Kidney glomerular epithelial cell (primary cell): ENCODE measurements around the gene GIGYF1.
"Not testable (repeated sequence)": the region's sequence is repeated elsewhere in the genome, so short reads cannot be mapped to it uniquely, and the experiment has no call there.

Experiments
- DNase-seq: peaks from one replicate; lab custom pipeline; 2025; lab: John Stamatoyannopoulos, UW

The GIGYF1 gene

DNA sequence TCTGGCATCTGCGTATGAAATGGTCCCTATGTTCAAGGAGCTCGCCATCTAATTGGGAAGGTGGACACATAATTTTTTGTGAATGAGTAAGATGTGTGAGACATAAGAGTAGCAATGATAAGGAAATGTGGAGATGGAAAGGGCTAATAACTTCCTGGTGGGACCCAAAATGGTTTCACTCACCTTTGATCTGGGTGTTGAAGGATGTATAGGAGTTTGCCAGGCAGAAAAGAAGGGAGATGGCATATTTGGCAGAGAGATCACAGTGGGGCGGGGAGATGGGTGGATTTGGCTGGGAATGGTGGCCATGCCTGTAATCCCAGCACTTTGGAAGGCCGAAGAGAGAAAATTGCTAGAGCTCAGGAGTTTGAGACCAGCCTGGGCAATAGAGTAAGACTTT is 16.4 kb upstream of the GIGYF1 start:
- no peak for DNase-seq

DNA sequence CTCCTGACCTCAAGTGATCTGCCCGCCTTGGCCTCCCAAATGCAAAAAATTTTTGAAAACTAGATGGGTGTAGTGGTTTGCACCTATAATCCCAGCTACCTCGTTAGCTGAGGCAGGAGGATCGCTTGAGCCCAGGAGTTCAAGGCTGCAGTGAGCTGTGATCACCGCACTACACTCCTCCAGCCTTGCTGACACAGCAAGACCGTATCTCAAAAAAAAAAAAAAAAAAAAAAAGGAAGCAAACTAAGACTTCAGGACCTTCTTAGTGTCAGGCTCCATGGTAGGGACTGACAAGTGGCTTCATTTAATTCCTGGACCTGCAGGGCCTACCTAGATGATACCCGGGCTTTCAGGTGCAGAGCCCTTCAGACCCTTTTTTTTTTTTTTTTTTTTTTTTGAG is 14.3 kb upstream of the GIGYF1 start:
- DNase-seq, result no peak

DNA sequence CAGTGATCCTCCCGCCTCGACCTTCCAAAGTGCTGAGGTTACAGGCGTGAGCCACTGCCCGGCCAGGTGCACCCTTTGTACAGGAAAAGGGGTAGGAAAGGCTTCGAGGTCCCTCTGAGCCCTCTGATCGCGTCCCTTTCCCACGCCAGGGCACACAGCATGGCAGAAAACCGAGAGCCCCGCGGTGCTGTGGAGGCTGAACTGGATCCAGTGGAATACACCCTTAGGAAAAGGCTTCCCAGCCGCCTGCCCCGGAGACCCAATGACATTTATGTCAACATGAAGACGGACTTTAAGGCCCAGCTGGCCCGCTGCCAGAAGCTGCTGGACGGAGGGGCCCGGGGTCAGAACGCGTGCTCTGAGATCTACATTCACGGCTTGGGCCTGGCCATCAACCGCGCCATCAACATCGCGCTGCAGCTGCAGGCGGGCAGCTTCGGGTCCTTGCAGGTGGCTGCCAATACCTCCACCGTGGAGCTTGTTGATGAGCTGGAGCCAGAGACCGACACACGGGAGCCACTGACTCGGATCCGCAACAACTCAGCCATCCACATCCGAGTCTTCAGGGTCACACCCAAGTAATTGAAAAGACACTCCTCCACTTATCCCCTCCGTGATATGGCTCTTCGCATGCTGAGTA is 12.7 kb upstream of the GIGYF1 start:
- no peak for DNase-seq

DNA sequence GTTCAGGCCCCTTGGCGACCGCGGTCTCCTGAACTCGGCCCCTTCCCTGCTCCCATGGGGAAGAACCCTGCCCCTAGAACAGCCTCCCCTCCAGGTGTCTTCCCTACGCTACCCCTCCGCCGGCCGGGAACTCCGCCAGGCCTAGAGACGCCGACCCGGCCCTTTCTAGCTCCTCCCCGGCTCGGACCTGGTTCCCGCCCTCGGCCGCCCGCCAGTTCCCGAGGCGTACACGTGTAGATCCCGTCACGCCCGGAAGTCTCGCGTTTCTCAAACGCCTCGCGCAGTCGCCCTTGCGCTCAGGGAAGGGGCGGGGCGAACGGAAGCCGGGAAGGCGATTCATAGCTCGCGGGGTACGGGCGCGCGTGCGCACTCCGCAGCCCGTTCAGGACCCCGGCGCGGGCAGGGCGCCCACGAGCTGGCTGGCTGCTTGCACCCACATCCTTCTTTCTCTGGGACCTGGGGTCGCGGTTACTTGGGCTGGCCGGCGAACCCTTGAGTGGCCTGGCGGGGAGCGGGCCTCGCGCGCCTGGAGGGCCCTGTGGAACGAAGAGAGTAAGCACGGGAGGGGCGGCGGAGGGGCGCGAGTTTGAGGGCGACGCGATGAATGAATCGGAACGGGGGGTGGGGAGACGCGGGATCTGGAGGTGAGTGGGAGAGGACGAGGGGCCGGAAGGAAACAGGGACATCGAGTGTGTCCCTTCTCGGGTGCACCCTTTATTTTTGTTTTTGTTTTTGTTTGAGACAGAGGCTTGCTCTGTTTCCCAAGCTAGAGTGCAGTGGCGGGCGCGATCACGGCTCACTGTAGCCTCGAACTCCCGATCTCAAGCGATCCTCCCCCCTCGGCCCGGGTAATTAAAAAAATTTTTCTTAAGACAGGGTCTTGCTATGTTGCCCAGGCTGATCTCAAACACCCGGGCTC is 12.0 kb upstream of the GIGYF1 start, which contains the start of gene POP7:
Gene POP7 (plus strand): TSS at position 369 of the 919 bp plus-strand sequence. CDS start 710 bp downstream, outside the sequence.
- peak; percentile 89 for DNase-seq

DNA sequence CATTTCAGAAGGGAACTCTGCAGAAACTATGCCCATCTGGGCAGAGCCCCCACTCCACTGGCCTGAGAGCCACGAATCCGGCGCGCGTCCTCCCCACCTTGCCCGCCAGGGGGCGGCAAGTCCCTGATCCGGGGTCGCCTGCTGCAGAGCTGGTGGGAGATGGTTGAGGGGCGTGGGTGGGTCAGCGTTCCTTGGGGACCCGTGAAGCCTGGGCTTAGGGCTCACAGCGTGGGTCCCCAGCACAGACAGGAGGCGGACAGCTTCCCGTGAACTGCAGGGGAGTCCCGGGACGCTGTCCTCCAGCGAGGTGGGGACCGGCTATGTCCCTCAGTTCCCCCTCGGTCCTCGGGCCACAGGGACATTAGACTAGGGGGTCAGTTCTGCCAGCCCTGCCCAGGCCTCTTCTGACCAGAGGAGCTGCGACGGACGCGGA is 11.3 kb upstream of the GIGYF1 start:
- DNase-seq, result peak; percentile 56

DNA sequence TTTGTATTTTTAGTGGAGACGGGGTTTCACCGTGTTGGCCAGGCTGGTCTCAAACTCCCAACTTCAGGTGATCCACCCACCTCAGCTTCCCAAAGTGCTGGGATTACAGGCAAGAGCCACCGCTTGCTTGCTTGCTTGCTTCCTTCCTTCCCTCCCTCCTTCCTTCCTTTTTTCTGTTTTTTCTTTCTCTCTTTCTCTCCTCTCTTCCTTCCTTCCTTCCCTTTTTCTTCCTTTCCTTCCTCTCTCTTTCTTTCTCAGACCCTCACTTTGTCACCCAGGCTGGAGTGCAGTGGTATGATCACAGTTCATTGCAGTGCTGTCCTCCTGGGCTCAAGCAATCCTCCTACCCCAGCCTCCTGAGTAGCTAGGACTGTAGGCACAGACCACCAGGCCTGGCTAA is 7.0 kb upstream of the GIGYF1 start:
- not testable (repeated sequence) for DNase-seq

DNA sequence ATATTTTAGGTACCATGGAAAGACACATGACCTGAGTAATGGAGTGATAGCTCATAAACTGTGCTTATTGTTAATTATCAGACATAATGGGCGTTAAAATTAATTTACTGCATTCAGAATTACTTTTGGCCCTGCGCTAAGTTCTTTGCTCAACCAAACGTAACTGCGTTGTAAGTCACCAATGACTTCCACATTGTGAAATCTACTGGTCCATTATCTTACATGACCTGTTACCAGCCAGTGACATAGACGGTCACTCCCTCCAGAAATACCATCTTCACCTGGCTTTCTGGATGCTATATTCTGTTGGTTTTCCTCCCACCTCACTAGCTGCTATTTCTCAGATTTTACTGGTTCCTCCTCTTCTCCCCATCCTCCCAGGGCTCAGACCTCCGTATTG is 5.0 kb upstream of the GIGYF1 start:
- no peak for DNase-seq

DNA sequence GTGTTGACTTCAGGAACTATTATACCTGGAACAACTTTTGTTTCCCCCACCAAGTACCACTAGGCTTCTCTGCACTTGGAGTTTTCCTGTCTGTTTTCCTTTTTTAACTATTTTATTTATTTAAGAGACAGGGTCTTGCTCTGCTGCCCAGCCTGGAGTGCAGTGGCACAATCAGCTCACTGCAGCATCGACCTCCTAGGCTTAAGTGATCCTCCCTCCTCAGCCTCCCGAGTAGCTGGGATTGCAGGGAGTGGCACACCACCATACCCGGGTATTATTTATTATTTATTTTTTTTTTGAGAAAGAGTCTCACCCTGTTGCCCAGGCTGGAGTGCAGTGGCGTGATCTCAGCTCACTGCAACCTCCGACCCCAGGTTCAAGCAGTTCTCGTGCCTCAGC is 2.1 kb upstream of the GIGYF1 start:
- DNase-seq, result no peak

DNA sequence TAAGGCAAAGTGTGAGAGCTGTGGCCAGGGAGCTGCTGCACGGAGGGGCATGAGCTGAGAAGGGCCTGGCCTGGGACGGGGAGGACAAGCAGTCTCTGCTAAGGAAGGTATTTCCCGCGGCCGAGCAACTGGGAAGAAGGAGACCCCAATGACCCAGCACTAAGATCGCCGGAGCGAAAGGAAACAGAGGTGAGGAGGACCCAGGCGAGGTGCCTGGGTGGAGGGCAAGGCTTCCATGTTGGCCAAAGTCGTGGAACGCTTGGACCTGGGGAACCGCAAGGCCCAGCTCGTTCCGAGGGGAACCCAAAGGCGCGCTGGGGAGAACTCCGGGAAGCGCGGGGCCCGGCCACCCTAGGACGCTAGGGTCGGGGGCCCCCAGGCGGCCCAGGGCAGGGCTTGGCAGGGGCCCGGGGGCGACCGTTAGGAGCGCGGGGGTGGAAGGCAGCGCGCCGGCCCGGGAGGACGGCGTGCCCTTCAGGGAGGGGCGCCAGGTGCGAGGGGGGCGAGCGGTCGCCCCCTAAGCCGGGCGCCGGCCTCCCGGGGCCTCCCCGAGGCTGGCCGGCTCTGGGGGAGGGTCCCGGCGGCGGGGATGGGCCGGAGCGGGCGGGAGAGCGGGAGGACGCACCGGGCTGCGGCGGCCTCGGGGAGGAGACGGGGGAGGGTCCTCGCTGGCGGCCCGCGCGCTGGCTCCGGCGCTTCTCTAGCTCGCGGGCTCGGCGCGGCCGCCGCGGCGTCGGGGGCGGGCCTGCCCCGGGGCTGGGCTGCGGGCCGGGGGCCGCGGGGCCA is 545 bp downstream of the GIGYF1 start:
- DNase-seq, result no peak

DNA sequence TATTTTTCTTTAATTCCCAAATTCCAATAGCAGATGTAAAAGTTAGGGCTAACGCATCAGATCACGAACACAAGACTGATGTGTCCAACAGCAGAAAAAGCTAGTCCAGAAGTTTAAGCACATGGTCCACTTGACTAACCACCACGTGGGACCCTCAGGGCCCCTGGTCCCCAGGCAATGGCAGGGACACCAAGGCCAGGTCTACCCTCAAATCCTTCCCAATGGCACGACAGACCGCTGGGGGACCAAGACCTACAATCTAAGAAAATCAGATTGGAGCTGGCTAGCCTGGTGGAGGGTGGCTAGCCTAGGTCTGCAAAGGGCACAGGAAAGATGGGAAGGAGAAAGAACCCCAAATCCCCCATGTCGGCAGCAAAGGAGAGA is 1.5 kb downstream of the GIGYF1 start:
- DNase-seq, result no peak

DNA sequence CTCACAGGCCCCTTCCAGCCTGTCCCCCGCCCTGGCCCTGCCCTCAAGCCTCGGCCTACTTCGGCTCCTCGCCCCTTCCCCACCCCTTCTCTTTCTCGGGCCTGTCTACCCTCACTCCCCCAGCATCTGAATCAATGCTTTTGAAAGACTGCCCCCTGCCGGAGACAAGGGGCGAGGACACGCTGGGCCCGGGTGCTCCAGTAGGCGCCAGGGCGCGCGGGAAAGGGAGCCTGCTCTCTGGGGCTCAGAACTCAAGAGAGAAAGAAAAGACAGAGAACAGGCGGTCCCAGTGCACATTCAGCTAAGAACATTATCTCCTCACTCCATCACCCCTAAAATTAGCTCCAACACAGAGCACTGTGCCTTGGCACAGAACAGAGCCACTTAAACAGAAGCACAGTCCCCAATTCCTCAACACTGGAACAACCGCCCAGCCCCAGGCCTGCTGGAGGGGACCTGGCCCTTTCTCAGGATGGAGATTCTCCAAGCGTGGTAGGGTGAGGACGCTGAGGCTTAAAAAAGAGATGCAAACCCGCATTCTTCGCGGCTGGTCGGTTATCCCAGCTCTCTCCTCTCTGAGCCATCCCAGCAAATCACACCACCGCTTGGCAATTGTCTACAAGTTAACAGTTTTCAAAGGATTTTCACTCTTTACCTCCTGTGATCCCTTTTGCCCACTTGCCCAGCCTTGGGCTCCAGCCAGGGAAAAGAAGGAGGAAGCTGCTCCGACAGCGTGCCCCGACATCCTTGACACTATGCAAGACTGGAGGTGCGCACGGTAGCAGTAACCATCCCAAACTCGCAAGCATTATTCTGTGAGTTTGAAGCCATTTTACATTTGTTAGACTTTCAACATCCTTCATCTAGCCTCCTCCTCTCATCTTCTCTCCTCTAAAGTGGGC is 2.1 kb downstream of the GIGYF1 start:
- DNase-seq, result peak; percentile 54

DNA sequence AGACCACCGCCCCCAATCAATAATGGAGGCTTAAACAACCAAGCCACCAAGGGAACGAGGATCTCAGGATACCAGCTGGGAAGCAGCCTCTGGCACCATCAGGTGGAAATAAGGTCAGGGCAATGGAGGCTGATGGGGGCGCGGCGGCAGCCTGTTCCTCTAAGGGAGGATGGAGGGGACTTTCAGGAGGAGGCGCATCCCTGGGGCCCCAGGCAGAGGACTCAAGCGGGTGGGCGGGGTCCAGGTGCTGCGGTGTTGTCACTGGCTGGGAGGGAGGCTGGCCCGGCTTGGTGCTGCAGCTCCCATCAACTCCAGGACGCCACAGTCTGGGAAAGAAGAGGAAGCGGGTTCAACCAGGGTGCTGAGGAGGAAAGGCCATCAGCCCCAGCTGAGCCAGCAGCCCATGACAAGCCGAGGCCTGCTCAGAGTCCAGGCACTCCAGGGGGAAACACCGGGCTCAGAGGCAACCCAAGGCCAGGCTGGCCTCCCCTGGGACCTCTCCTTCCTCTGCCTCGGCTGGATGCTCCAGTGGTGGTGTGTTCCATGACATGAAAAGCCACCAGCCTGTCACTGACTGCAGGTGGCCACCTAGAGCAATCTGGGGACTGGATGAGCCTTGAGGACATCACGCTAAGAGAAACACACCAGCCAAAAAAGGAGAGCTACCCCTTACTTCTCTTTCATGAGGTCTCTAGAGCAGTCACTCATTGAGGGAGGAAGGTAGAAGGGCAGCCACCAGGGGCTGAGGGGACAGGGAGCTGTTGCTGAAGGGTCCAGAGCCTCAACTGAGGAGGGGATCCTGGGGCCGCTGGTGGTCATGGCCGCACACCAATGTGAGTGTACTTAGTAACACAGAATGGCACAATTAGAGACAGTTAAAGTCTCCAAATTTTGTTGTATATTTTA is 4.6 kb downstream of the GIGYF1 start:
- DNase-seq, result no peak

DNA sequence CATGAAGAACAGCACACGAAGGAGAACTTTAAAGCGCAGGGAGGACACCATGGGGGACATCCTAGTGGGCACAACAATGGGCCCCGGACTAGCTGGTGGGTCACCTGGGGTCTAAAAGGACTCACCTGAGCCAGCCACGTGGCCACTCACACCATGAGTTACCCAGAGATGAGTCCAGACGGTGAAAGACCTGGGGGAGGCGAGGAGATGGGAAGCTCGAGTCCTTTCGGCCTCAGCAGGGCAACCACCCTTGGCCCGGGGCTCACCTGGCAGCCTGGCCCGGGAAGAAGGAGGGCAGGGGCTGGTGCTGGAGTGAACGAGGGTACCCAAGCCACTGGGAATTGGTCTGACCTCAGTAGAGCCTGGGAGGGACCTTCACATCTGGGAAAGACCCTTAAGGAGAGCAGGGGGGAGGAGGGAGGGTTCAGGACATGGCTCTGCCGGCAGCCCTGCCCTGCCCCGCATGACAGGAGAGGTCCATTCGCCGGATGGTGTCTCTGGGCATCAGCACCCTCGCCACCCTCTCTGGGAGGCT is 5.7 kb downstream of the GIGYF1 start:
- no peak for DNase-seq

DNA sequence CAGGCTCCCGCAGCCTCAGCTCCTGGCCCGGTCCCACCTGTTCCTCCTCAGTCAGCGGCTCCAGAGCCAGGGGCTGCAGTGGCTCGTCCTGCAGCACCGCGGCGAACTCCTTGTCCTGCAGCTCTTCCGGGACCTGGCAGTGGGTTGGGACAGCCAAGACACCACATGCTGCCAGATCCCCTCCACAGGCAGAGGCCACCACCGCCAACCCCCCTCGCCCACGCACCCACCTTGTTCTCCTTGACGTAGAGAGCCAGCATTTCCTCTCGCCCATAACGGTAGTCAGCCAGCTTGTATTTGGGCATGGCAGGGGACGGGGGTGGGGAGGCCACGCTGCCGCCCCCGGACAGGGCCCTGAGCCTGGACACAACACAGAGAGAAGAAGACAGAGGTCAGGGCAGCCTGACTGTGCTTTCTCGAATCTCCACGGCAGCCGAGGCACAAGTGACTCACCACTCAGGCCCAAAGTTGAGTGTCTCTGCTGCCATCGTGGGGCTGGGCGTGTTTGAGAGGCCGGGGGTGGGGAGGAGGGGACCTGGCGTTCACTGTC is 6.2 kb downstream of the GIGYF1 start:
- DNase-seq, result no peak

DNA sequence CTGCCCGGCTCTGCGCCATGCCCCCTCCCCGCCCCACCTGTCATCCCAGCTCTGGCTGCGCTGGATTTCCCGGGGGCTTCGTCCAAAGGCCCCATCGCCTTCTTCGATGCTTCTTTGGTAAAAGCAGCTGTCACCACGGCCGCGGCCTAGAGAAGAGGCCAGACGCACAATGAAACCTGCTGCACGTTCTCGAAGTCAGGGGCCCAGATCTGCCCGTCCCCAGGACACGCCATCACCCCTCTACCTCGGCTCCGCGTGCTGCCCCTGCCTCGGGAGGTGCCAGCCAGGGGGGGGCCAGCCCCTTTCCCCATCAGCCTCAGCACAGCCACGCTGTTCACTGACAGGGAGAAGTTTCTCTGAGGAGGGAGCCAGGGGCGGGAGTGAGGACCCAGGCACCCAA is 6.8 kb downstream of the GIGYF1 start:
- DNase-seq, result no peak

DNA sequence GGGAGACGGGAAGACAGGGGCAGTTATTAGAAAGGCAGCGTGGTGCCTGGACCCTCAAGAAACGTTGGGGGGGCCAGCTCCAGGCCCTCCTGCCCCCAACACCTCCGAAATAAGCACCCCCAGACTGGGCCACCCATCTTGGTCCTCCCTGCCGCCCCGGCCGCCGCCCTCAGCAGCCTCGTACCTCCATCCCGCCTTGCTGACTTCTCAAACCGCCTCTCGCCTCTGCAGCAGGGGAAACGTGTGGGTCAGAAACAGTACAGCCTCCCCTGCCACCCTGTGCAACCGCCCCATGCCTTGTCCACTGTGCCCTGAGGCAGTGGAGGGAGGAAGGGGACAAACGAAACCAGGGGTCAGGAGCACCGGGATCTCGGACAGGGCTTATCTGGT is 7.2 kb downstream of the GIGYF1 start:
- no peak for DNase-seq

DNA sequence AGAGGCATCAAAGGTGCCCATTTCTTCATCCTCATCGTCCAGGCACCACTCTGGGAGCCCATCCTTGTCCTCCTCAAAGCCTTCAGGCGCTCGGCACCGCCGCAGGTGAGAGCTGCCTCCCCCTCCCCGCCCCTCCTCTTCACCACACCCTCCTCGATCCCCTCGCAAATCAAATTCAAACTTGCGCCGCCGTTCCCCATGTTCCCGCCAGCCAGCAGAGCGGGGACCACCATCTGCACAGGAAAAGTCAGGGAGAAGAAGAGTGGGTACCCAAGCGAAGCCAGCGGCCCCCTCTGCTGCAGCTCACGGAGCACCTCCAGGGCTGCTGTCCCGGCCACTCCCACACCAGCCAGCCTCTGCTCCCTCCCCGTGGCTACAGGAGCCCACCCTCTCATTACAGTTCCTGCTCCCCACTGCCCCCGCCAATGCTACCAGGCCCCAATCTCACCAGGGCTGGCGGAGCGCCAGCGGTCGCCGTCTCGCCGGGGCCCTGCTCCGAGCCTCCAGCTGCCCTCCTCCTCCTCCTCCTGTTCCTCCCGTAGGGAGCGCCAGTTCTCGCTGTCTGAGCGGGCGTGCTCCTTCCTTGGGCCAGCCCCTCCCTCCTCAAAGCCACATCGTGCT is 7.7 kb downstream of the GIGYF1 start:
- no peak for DNase-seq

DNA sequence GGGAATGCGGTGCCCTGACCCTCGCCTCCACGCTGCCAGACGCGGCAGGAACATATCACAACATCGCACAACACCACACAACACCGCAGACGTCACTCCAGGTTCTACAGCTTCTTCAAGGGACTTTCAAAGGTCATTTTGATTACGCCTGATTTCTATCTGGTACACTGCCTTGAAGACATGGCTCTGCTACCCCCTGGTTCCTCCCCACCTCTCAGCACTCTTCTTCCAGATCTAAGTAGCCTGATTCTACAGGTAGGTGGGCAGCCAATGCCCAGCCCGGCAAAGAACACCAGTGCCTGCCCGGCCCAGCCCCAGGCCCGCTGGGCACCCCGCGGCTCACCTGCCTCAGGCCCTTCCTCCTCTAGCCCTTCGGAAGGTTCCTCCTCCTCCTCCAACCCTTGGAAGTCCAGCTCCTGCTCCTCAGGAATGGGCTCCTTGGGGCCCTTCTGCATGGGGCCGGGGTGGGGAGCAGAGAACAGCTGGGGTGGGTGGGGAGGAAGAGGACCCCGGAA is 8.4 kb downstream of the GIGYF1 start:
- DNase-seq, result no peak

DNA sequence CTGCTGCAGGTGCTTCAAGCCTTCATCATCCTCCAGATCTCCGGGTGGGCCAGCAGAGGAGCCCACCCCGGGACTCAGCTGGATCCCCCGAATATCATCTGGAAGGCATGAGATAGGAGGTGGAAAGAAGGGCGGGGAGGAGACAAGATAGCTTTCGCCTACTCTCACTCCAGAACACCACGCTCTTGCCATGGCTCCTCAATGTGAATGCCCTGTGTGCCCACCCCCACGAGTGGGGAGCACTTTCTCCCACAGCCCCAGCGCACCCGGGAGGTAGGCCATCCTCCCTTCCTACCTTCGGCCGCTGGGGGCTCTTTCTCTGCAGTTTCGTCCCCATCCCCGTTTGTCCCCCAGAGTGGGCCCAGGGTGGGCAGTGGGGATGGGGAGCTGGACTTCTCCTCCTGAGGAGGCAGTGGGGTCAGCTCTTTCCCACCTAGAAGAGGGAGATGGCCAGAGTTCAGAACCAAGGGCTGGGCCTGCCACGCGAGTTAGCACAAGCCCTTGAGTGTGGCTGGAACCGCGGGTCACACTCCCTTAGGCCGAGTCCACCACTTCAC is 8.9 kb downstream of the GIGYF1 start:
- DNase-seq, result no peak
